ENCODE results near the gene HNRNPL.
"Not testable (repeated sequence)": the region's sequence is repeated elsewhere in the genome, so short reads cannot be mapped to it uniquely, and the experiment has no call there.

Gene HNRNPL

DNA sequence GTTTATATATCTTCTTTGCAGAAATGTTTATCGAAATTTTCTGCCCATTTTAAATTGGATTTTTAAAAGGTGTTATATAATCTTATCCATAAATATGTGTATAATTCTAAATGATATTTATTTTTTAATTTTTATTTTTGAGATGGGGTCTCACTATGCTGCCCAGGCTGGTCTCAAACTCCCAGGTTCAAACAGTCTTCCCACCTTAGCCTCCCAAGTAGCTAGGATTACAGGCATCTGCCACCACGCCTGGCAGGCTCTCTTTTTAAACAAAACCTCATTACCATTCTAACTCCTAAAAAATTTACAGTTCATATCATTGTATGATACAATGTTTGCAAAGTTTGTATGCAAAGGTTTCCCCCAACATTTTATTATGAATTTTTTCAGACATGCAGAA is 53.6 kb downstream of the HNRNPL start:
- DNase-seq, result no peak

DNA sequence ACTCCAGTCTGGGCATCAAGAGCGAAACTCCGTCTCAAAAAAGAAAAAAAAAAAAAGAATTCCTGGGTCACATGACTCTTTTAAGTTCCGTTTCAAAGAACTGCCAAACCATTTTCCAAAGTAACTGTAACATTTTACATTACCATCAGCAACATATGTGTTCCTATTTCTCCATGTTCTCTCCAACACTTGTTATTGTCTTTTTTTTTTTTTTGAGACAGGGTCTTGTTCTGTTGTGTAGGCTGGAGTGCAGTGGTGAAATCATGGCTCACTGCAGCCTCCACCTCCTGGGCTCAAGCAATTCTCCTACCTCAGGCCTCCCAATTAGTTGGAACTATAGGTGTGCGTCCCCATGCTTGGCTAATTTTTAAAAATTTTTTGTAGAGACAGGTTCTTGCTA is 54.2 kb downstream of the HNRNPL start:
- DNase-seq, result no peak

DNA sequence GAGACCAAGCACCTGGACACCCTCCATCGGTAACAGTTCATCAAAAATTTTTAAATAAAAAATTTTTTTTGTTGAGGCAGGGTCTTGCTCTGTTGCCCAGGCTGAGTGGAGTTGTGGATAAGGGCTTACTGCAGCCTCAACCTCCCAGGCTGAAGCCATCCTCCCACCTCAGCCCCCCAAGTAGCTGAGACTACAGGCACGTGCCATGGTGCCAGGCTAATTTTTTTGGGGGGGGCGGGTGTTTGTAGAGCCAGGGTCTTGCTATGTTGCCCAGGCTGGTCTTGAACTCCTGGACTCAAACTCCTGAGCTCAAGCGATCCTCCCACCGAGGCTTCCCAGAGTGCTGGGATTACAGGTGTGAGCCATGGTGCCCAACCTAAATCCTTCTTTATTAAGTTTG is 56.1 kb downstream of the HNRNPL start:
- no peak for DNase-seq

DNA sequence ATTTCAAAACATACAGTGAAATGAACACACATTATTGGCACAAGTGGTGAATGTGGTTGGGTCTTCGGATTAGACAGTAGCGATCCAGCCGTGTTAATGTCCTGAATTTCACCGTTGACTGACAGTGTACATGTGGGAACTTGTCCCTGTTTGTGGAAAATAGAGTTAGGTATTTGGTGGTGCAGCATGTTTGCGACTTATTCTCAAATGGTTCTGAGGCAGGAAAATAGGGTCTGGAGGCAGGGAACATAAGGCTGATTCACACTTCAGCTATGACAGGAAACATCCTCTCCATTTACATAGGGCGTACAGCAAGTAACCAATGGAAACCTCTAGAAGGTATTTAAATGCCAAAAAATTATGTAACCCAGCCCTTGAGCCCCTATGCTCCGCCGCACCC is 56.6 kb downstream of the HNRNPL start:
- no peak for DNase-seq

DNA sequence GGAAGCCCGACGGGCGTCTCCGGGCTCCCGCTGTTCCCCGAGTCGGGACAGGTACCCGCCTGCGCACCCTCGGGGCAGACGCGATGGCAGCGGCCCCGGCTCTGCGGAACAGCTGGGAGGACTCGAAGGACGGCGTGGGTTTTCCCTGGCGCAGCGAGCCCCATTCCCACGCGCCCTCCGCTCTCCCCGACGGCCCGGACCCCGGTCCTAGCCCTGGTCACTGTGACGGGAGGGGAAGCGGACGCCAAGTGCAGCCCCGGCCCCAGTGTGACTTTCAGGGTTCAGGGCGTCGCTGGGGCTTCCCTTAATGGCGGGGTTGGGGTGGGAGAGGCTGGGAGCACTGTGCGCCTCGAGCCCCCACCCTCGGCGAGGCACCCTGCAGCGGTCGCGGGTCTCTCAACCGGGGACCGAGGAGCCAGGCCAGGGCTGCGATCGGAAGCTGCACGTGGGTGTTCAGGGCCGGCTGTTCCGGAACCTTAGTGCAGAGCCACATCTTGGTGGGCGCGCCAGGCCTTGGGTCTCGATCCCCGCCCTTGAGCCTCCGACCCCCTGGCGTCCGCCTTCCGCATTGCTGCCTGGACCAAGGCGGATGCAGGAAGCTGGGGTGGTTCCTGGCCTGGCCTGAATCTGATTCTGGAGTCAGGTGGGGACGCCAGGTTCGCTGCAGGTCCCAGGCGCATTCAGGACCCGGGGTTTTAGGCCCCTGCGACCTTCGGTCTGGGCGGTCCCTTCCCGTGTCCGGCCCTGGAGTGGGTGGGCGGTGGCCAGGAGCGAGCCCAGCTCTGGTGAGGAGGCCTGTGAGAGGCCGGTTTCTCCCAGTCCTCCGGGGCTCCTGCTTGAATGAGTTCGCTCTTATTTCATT is 57.3 kb downstream of the HNRNPL start:
- no peak for DNase-seq

DNA sequence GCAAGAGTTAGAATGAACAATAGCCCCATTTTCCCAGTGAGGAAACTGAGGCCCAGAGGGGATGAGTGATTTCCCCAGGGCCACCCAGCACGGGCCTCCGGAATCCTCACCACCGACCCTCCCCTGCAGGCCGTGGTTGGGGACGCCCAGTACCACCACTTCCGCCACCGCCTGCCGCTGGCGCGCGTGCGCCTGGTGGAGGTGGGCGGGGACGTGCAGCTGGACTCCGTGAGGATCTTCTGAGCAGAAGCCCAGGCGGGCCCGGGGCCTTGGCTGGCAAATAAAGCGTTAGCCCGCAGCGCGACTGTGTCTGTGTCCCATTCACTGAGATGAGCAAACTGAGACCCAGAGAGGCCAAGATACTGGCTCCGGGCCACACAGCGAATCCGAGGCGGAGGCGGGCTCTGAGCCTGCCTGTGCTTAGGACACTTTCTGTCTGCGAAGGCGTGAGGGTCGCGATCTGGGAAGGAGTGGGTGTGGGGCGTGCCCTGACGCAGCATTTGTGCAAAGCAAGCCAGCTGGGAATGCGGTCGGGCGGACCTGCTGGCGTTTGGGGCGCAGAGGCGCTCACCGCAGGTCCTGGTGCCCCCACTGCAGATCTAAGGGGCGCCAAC is 58.2 kb downstream of the HNRNPL start:
- not testable (repeated sequence) for DNase-seq

DNA sequence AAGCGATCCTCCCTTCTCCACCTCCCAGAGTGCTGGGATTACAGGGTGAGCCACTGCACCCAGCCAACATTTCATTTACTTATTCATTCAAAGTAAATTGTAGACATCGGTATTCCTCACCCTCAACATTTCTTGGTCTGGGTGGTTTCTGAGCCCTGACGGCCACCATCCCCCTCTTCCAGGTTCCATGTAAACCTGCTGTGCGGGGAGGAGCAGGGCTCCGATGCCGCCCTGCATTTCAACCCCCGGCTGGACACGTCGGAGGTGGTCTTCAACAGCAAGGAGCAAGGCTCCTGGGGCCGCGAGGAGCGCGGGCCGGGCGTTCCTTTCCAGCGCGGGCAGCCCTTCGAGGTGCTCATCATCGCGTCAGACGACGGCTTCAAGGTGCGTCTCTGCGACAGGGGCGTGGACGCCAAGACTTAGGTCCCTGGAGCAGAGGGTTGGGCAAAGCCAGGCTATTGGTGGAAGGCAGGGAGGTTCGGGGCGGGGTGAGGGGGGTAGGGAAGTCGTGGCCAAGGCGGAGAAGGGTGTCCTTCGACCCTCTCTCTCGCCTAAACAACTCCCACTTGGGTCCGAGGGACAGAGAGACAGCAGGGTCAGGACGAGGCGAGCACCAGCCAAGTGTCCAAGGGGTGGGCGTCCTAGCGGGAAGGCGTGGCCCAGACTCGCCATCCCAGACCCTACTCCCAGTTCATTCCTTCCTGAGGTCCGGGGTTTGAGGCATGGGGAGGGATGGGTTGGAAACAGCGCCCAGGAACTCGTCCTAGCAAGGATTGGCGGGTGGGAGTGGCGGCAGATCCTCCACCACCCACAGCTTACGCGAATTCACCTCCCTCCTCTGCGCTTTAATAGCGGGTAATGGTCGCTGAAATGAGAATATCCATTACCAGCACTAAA is 59.0 kb downstream of the HNRNPL start:
- DNase-seq, result not testable (repeated sequence)

DNA sequence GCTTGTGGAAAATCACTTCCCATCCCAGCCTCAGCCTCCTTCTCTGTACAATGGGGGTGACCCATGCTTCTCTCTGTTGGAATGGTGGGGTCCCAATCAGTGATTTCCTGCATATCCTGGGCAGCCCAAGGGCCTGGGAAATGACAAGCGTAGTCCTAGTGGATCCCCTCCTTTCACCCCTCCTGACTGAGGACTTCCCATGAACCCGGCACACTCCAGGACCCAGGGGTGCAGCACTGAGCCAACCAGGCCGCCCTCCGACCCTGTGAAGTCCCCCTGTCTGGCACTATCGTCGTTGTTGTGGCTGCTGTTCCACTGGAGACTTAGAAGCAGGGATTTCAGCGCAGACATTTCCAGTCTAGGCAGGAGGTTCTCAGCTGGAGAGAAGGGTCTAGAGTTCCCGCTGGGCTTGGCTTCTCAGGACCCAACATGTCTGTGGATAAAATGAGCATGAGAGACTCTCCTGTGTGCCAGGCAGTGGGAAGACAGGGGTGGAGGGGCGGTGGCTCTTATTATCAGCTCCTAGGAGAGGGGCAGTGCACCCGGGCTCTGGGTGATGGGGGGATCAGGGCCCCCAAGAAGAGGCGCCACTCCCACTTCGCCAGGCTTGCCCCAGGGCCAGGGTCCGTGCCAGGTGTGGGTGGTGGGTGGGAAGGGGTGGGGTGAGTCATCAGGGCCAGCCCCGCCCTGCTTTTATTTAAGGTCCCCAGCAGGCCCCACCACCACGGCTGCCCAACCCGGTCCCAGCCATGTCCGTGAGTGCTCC is 61.1 kb downstream of the HNRNPL start, which contains the start of gene LGALS7B:
Gene LGALS7B, plus strand, starts transcription at position 723 of the 766 bp plus-strand sequence. Its CDS starts 27 bp downstream, at position 750.
- DNase-seq, result no peak

DNA sequence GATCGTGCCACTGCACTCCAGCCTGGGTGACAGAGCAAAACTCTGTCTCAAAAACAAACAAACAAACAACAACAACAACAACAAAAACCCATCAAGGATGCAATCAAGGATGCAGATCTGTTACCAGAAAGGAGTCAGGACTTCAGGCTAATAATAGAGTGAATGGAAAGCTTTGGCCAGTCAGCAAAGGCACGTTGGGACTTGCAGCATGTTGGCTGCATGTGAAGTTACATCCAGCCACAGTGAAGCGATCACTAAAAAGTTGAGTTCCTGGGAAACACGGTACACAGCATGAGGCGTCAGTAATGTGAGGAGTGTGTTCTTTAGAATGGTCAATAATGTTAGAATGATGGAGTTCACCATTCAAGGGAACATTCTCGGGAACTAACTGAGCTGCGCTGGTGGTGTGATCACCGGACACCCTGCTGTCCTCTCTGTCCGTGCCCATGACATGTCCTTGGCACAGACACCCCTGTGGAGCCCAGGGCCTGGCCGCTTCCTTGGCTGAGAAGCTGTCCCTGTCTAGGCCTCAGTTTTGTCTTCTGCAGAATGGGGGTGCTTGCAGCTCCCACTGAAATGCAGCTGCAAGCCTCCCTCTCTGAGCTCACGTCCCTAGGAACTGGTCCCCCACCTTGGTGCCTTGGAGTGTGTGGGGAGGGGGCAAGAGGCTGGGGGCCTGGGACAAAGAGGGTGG is 63.1 kb downstream of the HNRNPL start:
- DNase-seq, result no peak
